HG02571 (cell line): Measurements from ENCODE around the gene TPR.

Experiments
- ATAC-seq: cut with Tn5 transposase; IDR thresholded peaks from one replicate; pipeline ENCODE4 v1.9.1; 2021; ENCODE audit warnings: mild to moderate bottlenecking, moderate library complexity; ENCODE audit not compliant: unreplicated experiment

TPR gene

DNA sequence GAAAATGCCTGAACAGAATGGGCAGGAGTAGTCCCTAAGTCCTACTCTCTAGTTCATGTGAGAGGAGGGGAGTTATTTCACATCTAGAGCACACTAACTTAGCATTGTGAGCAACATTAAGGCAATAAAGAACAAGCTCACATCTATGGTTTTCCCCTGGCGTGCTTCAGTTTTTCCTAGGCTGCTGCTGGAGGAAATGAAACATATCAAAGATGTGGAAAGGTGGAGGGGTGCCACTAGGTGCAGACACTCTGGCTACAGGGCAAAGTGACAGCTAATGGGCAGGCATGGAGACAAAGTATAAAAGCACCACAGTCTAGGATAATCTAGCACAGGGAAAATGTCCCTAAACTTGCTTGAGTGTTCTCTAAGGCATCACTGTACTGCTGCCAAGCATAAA is 82.2 kb downstream of the TPR start:
- no peak for ATAC-seq

DNA sequence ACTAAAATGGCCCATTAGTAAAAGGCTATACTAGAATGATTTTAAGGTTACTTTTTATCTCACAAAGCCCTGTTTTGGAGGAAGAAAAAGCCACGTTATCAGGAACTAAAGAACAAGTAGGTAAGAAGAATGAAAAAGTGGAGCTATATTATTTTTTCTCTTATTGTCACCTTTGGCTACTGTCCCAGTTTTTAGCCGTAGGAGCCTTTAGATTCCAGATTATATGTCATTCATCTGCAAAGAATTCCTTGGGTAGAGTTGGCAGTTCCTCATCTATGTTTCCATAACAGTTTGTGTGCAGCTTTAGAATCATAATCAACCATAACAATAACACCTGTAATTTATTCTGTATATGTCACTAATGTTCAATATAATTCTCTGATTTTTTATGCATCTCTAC is 83.8 kb downstream of the TPR start:
- no peak for ATAC-seq

DNA sequence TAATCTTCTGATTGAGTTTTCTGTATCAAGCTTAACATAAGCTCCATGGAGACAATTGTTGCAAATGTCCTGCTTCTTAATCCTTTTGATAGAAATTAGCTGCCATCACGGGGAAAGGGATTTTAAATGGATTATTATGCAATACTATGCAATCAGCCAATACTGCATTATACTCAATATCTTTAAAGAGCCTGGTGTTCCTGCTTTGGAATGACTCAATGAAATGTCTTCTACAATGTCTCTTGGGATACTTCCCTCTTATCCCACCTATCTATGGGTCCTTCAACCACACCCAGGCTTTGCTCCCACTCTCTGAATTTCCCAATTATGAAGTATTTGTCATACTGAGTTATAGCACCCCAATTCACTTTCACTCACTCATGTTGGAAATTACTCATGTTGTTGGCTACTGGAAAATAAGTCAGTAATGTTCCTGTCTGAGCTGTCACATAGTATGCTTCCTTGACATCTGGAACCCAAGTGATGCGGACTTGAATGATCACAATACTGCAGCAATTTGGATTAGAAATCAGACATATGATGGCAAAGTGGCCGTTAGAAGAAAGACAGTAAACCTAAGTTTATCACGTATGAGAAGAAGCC is 85.0 kb downstream of the TPR start:
- ATAC-seq = no peak

DNA sequence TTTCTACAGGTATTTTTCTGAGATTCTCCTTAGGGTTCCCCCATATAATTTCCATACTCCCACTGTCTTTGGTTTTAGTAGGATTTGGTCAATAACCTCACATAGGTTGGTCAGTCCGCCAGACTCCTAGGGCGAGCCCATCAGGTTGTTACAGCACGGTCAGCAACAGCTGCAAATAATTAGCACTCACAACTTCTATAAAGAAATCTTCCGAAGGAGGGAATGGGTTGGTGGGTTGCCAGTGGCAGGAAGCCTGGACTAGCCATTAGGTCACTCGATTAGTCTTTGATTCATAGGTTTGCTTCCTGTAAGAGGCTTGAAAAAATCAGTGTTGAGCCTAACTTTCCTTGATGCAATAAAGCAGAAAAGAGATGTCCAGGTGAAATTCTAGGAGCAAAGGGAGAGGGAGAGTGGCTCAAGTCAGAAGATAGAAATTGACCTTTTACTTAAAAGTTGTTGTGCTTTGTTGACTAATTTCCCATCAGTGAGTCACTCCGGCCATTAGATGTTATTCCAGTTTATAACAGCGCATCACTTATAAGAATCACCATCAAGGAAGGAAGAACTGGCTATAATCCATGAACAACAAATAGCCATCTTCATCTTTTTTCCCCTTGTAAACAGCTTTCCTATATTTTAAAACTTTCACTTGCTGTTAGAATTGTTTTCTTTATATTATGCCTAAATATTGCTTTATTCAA is 88.3 kb downstream of the TPR start:
- no peak for ATAC-seq

DNA sequence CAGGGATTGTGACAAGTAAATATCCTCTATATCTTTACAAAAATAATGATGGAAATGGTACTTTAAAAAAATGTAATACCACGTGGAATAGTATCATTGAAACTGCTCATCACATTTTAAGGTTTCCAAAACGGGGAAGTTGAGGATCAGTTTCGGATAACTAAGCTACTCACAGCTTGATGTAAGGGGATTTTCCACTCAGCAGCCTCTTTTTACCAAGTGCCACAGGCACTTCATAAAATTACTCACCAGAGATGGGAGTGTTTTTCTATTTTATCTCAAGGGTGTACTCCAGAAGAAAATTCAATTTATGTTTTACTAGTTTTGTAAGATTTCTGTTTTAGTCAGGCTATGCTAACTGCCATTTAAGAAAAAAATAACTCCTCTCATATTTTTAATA is 91.7 kb downstream of the TPR start:
- no peak for ATAC-seq

DNA sequence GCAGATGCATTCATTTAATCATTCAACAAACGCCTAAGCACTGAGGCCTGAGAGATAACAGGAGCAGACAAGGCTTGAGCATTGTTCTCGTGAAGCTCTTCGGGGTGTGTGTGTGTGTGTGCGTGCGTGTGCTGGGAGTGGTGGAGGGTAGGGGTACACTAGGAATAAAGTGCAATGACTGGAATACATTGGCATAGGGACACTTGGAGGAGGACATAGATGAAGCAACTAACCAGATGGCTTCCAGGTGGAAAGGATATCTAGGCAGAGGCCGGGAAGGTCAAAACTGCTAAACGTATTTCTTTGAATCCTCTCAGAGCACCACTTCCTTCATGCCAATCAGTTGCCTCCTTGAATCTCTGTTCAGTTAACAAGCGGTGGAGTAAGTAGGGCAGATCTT is 92.6 kb downstream of the TPR start:
- no peak for ATAC-seq

DNA sequence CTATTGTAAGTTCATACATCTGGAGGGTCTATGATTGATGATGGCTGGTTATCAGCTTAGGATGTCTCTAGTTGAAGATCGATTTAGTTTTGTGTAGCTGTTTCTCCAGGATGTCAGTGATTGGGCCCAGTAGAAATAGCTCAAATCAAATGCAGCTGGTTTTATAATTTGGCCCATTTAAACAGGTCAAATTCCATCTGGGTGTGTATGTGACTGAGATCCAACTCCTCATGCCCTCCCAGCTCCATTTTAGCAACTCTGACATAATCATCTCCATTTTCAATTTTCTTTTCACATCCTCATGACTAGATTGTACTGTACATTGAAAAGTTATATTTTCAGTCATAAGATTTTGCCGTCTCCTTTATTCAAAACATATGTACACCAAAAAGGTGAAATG is 99.2 kb downstream of the TPR start:
- ATAC-seq = no peak

DNA sequence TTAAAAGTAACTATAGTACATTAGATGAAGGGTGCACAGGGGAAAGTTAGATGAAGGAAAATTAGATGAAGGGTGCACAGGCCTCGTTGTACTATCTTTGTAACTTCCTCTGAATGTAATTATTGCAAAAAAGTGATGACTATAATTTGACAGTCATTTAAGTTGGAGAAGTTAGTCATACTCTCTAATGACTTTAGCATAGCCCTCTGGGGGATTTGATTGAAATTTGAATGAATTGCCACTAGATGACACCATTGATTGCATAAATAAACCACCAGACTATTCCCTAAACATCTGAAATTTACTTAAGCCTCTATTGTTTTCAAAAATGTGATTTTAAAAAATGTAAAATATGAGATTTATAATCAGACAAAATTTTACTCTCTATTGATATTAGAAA is 102.6 kb downstream of the TPR start:
- ATAC-seq = no peak

DNA sequence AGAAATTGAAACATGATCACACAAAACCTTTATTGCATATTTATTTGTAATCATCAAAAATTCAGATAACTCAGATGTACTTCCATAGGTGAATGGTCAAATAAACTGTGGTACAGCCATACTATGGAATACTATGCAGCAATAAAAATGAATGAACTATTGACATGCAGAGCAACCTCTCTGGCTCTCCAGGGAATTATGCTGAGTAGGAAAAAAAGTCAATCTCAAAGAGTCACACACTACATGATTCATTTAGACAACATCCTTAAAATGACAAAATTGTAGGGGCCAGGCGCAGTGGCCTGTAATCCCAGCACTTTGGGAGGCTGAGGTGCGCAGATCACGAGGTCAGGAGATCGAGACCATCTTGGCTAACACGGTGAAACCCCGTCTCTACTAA is 104.0 kb downstream of the TPR start:
- ATAC-seq = no peak
